AG04449 (cell line): ENCODE measurements around the gene PCDHB10.
"Not testable (repeated sequence)": the region's sequence is repeated elsewhere in the genome, so short reads cannot be mapped to it uniquely, and the experiment has no call there.

ENCODE experiments used
- CTCF ChIA-PET: fragments of 350-600 bp; formaldehyde crosslinking; extraction: SDS; loops from one replicate; lab custom pipeline; 2021; ENCODE audit warnings: antibody characterized with exemption; lab: Yijun Ruan, JAX
- POLR2A ChIA-PET: fragments of 400-600, 350-600 bp; formaldehyde crosslinking; extraction: SDS; loops from one replicate; lab custom pipeline; 2020; ENCODE audit warnings: antibody characterized with exemption, inconsistent platforms; lab: Yijun Ruan, JAX
- DNase-seq: peaks from one replicate; pipeline ENCODE4 v3.0.0-alpha.2; 2010; ENCODE audit warnings: low read depth, low spot score
- H3K4me3 ChIP-seq: 2 replicates; pipeline ENCODE4 v1.5.1; 2011; ENCODE audit warnings: low read depth, mild to moderate bottlenecking, control low read depth, low read length
- CTCF ChIP-seq: IDR thresholded peaks from one replicate; pipeline ENCODE4 v1.5.1; 2011; ENCODE audit warnings: mild to moderate bottlenecking, moderate library complexity, low read length, control low read depth, inconsistent platforms; ENCODE audit not compliant: insufficient read depth; ENCODE audit errors: missing control alignments

The PCDHB10 gene

GRCh38 chr5:141192110-141192725, at the start of gene PCDHB10:
PCDHB10 (plus strand) TSS chr5:141192353; CDS start chr5:141192553, 200 bp downstream.
- ChIA-PET CTCF (interaction anchor here (0.7 to 2.0 kb wide), 5 partner anchors 365 to 376 kb away, joined by 3 to 20 read pairs (median 4); no protein-coding TSS in a partner anchor), POLR2A (no interaction called here)
- TF ChIP-seq CTCF = peak; percentile 14
- peak within 1 kb of the TSS; percentile 18; the same call in 1 of the 2 replicates for H3K4me3 ChIP-seq
- no peak for DNase-seq

GRCh38 chr5:141149812-141150211, 42.3 kb upstream of the PCDHB10 start, which contains the start of gene PCDHB6:
PCDHB6 (plus strand) TSS chr5:141150057; CDS start chr5:141150258, 201 bp downstream.
- H3K4me3 ChIP-seq = no peak within 1 kb of the TSS; the same call in 1 of the 2 replicates
- no peak for DNase-seq
- ChIA-PET POLR2A (no interaction called here), CTCF (interaction anchor here (1.0 to 1.9 kb wide), 4 partner anchors 23 to 417 kb away, joined by 5 to 10 read pairs (median 6); partner anchors contain the start of gene PCDHB7)
- TF ChIP-seq CTCF = no peak

GRCh38 chr5:141150224-141150992, 41.7 kb upstream of the PCDHB10 start:
- no peak overlapping the region; the same call in 1 of the 2 replicates for H3K4me3 ChIP-seq
- TF ChIP-seq CTCF = no peak
- no peak for DNase-seq
- ChIA-PET CTCF (interaction anchor here (1.0 to 1.9 kb wide), 4 partner anchors 22 to 417 kb away, joined by 5 to 10 read pairs (median 6); partner anchors contain the start of gene PCDHB7), POLR2A (no interaction called here)

- ChIA-PET CTCF (interaction anchor here (1.3 to 1.9 kb wide), 2 partner anchors 413 to 416 kb away, joined by 7 to 10 read pairs; no protein-coding TSS in a partner anchor), POLR2A (no interaction called here)
- DNase-seq = no peak
- TF ChIP-seq CTCF = no peak
- no peak overlapping the region for H3K4me3 ChIP-seq
These were observed 41.2 kb upstream of the PCDHB10 start for GRCh38 chr5:141150993-141151325.

DNA sequence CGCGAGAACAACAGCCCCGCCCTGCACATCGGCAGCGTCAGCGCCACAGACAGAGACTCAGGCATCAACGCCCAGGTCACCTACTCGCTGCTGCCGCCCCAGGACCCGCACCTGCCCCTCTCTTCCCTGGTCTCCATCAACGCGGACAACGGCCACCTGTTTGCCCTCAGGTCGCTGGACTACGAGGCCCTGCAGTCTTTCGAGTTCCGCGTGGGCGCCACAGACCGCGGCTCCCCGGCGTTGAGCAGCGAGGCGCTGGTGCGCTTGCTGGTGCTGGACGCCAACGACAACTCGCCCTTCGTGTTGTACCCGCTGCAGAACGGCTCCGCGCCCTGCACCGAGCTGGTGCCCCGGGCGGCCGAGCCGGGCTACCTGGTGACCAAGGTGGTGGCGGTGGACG, 40.5 kb upstream of the PCDHB10 start:
- H3K4me3 ChIP-seq, DNase-seq, CTCF ChIA-PET, POLR2A ChIA-PET: not testable (repeated sequence)

GRCh38 chr5:141152096-141152495, 40.1 kb upstream of the PCDHB10 start:
- H3K4me3 ChIP-seq, POLR2A ChIA-PET, CTCF ChIA-PET, DNase-seq: not testable (repeated sequence)
